ENCODE data around the gene USP22.

DNA sequence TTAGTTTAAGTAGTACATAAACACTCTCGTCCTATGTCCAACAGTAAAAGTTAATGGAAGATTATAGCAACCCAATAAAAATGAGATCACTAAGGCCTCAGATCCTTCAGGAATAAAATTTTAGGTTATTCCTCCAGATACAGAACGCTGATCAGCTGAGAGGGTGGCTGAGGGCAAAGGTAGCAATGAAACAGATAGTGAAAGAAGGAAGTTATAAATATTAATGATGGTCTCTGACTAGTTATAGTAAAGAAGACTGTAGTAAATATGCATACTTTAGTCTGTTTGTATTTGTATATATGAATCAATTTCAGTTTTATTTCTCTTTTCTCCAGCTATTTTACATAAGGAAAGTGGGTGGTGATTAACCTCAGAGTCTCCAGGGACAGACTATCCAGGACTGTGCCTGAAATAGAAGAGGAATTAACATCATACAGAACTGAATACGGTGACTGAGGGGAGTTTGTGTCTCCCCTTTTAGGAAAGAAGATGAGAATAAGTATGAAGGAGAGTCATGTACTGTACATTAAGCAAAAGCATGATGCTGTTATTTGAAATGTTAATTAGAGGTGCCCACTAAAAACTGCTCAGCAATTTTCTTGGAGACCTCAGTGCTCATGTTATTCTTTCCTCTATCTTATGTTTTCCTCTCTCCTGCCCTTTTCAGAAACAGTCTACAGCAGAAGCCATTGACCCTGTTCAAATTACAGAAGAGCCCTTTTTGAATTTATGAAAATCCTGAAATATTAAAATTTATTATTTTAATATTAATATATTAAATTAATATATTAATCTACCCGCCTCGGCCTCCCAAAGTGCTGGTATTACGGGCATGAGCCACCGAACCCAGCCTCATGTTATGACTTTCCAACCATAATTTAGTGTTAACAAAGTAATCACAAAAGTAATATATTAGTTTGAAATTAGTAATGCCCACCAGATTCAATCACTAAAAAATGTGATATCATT, 47.4 kb upstream of the USP22 start:
- TF ChIP-seq, protein P1, sequence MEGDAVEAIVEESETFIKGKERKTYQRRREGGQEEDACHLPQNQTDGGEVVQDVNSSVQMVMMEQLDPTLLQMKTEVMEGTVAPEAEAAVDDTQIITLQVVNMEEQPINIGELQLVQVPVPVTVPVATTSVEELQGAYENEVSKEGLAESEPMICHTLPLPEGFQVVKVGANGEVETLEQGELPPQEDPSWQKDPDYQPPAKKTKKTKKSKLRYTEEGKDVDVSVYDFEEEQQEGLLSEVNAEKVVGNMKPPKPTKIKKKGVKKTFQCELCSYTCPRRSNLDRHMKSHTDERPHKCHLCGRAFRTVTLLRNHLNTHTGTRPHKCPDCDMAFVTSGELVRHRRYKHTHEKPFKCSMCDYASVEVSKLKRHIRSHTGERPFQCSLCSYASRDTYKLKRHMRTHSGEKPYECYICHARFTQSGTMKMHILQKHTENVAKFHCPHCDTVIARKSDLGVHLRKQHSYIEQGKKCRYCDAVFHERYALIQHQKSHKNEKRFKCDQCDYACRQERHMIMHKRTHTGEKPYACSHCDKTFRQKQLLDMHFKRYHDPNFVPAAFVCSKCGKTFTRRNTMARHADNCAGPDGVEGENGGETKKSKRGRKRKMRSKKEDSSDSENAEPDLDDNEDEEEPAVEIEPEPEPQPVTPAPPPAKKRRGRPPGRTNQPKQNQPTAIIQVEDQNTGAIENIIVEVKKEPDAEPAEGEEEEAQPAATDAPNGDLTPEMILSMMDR (conservative IDR thresholded peaks at IDR 0.05) = no peak
- TF ChIP-seq ZFX (IDR thresholded peaks at IDR 0.05) = no peak

All from C4-2B (cell line).